Adrenal gland (tissue), 12 donors: ENCODE results near the gene NDUFAF2. TPM values are rescaled to one million over a fixed set of nuclear protein-coding genes. Genes with fewer than 3 reads are reported as not detected.
A peak's percentile ranks its signal among the peaks of the same experiment; 100 is the strongest.

ENCODE experiments used
- DNase-seq, 7 donors: peaks; one replicate each; pipeline ENCODE4 v3.0.0-alpha.2; 2019 to 2020
- H3K27ac ChIP-seq, 5 donors: fragments of 200-600 bp; sonication (generic) in 4 of 5; 1 replicate in 3 of 5; 2 replicates in 2 of 5; pipeline versions ENCODE4 v1.5.1 to v1.8.0; 2016 to 2020; ENCODE audit warnings: mild to moderate bottlenecking in 1 of 5
- H3K27me3 ChIP-seq: fragments of 200-600 bp; 2 replicates; pipeline ENCODE4 v1.8.0; 2021
- H3K36me3 ChIP-seq, 2 donors: fragments of 200-600 bp; replicated peaks in 1 of 2; 1 replicate in 1 of 2; 2 replicates in 1 of 2; pipeline versions ENCODE4 v1.5.1 to v1.8.0; 2018 to 2022
- H3K4me1 ChIP-seq, 2 donors: fragments of 200-600 bp; replicated peaks in 1 of 2; 1 replicate in 1 of 2; 2 replicates in 1 of 2; pipeline versions ENCODE4 v1.5.1 to v1.8.0; 2018 to 2021
- H3K4me3 ChIP-seq, 4 donors: fragments of 200-600 bp; sonication (generic) in 3 of 4; one replicate each; pipeline ENCODE4 v1.5.1; 2016 to 2018
- H3K9me3 ChIP-seq, 3 donors: fragments of 200-600 bp; sonication (generic) in 1 of 3; replicated peaks in 1 of 3; 1 replicate in 2 of 3; 2 replicates in 1 of 3; pipeline versions ENCODE4 v1.5.1 to v1.8.0; 2016 to 2021
- CTCF ChIP-seq, 6 experiments: fragments of 450-650 bp in 4 of 6; fragments of 200-600 bp in 2 of 6; sonication (generic) in 1 of 6; IDR thresholded peaks; 1 replicate in 5 of 6; 2 replicates in 1 of 6; pipeline versions ENCODE4 v1.5.1 to v1.8.0; 2016 to 2021; ENCODE audit warnings: antibody characterized with exemption in 6 of 6, mild to moderate bottlenecking in 2 of 6, moderate library complexity in 1 of 6
- POLR2A ChIP-seq, 2 donors: fragments of 450-650 bp; IDR thresholded peaks; one replicate each; pipeline ENCODE4 v1.6.1; 2017; ENCODE audit warnings: antibody characterized with exemption in 2 of 2, mild to moderate bottlenecking in 2 of 2, moderate library complexity in 1 of 2
- WGBS, 4 donors: extraction: QIAGEN DNeasy Blood & Tissue Kit in 2 of 4; methylation state at CpG; one replicate each; pipeline versions ENCODE4 v1.1.5 to v1.1.7; 2013 to 2017; 5-methylcytosine and 5-hydroxymethylcytosine counted together
- intact Hi-C, 2 donors: fragments of 100-400 bp; cut with DNase I; formaldehyde crosslinking; loops; one replicate each; pipeline versions ENCODE4 v1.14.1 to v1.15.0; 2022 to 2023
- polyA plus RNA-seq, 3 donors: library from polyadenylated mRNA; stranded (reverse); fragments of 200-250 nt in 2 of 3; fragments of 350-450 nt in 1 of 3; fragmentation: Illumina TruSeq in 1 of 3; extraction: RNeasy Lipid Tissue Mini Kit (QIAGEN cat#74804) in 1 of 3; gene quantifications; one replicate each; pipeline ENCODE4 v1.2.3, GENCODE V29; 2013 to 2014
- total RNA-seq, 9 donors: library from RNA; depleted of rRNA in 4 of 9; stranded (reverse); fragments of >200 nt in 4 of 9; fragments of 120-200 nt in 1 of 9; fragmentation: NEBNext Ultra II Directional in 1 of 9; extraction: Animal tissue kit (Norgen Biotek cat#: 25700) in 1 of 9; gene quantifications; one replicate each; pipeline versions ENCODE4 v1.1.0 to v1.2.4, GENCODE V29; 2013 to 2023
- donor health status: healthy with polysubstance abuse.
- donor health status: Bipolar disorder and iron deficiency.
- donor health status: DM: yes; HTN: yes; CAD: no.
- donor health status: DM: no; HTN: no; CAD: no.
- donor health status: DM: no; HTN: no; CAD: no.
- donor health status: DM: yes; HTN: yes; CAD: no.

Gene NDUFAF2
- total and polyA plus RNA-seq, 12 donors: 12.0 to 127 (median 31.2) TPM

GRCh38 chr5:60943624-60944023, 1.4 kb upstream of the NDUFAF2 start:
- Histone ChIP-seq H3K27me3 (no peaks in the 10 kb centered on the region), H3K9me3 (no peaks in the 10 kb centered on the region), H3K27ac (no peak overlapping the region), H3K36me3 (no peaks in the 10 kb centered on the region), H3K4me3 (no peak overlapping the region), H3K4me1 (peaks cover 11 to 18% of the 10 kb centered on the region in 2 donors)
- no peak for TF ChIP-seq CTCF (IDR thresholded peaks at IDR 0.05)
- TF ChIP-seq POLR2A (IDR thresholded peaks at IDR 0.05): no peak
- 59 to 65% (median 63%) methylated on average over 3 of the region's 3 CpGs for WGBS, 4 donors
- DNase-seq: no peak
- intact Hi-C loops: no loop called here

GRCh38 chr5:60945813-60946187, 795 bp downstream of the NDUFAF2 start:
- DNase-seq: peak in 4 of 7 donors; percentile 24 to 47 (median 36)

GRCh38 chr5:60948738-60949137, 3.7 kb downstream of the NDUFAF2 start:
- DNase-seq: no peak
- H3K4me3 ChIP-seq: no peak overlapping the region
- H3K27me3 ChIP-seq: no peaks in the 10 kb centered on the region

More at GRCh38 chr5:60945813-60946187, 795 bp downstream of the NDUFAF2 start:
- H3K4me1 ChIP-seq: peaks cover 11 to 18% of the 10 kb centered on the region in 2 donors
- intact Hi-C loops: no loop called here
- no peaks in the 10 kb centered on the region for H3K36me3 ChIP-seq
- no peak for TF ChIP-seq CTCF (IDR thresholded peaks at IDR 0.05)
- TF ChIP-seq POLR2A (IDR thresholded peaks at IDR 0.05): no peak
- no peaks in the 10 kb centered on the region for H3K9me3 ChIP-seq
- 1 to 11% (median 2%) methylated on average over 15 to 18 of the region's 18 CpGs for WGBS, 4 donors
- peak overlapping the region in 3 of 4 donors; percentile 66 to 92 (median 79) for H3K4me3 ChIP-seq
- peak overlapping the region; percentile 18 to 84 (median 74) for H3K27ac ChIP-seq
- H3K27me3 ChIP-seq: no peaks in the 10 kb centered on the region

GRCh38 chr5:60955239-60955638, 10.2 kb downstream of the NDUFAF2 start:
- no peak for DNase-seq
- WGBS, 4 donors: 90 to 98% (median 95%) methylated on average over 3 of the region's 3 CpGs
- Histone ChIP-seq H3K9me3 (no peaks in the 10 kb centered on the region), H3K27ac (no peak overlapping the region), H3K4me3 (no peak overlapping the region), H3K4me1 (no peaks in the 10 kb centered on the region), H3K36me3 (no peaks in the 10 kb centered on the region), H3K27me3 (no peaks in the 10 kb centered on the region)
- intact Hi-C loops: loop anchor here in 1 of 2 donors (10.0 kb wide), 1 partner anchor 980 kb away; no protein-coding TSS in a partner anchor
- TF ChIP-seq CTCF (IDR thresholded peaks at IDR 0.05): no peak
- no peak for TF ChIP-seq POLR2A (IDR thresholded peaks at IDR 0.05)

More at GRCh38 chr5:60948738-60949137, 3.7 kb downstream of the NDUFAF2 start:
- H3K4me1 ChIP-seq: peaks cover 11 to 17% of the 10 kb centered on the region in 2 donors
- no peak overlapping the region for H3K27ac ChIP-seq
- intact Hi-C loops: no loop called here
- no peaks in the 10 kb centered on the region for H3K9me3 ChIP-seq
- TF ChIP-seq POLR2A (IDR thresholded peaks at IDR 0.05): no peak
- no peak for TF ChIP-seq CTCF (IDR thresholded peaks at IDR 0.05)
- 97 to 100% (median 98%) methylated on average over 1 of the region's 1 CpG for WGBS, 4 donors
- H3K36me3 ChIP-seq: no peaks in the 10 kb centered on the region
